Peyer's patch (tissue), 4 donors: ENCODE results near the gene CACNA1B. TPM values are rescaled to one million over a fixed set of nuclear protein-coding genes. Genes with fewer than 3 reads are reported as not detected.

ENCODE experiments used
- DNase-seq, 3 donors: peaks; one replicate each; pipeline ENCODE4 v3.0.0-alpha.2; 2017 to 2019
- H3K27ac ChIP-seq, 4 donors: fragments of 200-600 bp; sonication (generic); one replicate each; pipeline ENCODE4 v1.5.1; 2016 to 2019
- H3K27me3 ChIP-seq, 2 donors: fragments of 200-600 bp; sonication (generic); one replicate each; pipeline ENCODE4 v1.5.1; 2019
- H3K36me3 ChIP-seq, 3 donors: fragments of 200-600 bp; sonication (generic); one replicate each; pipeline ENCODE4 v1.5.1; 2016 to 2019
- H3K4me1 ChIP-seq, 4 donors: fragments of 200-600 bp; sonication (generic); one replicate each; pipeline ENCODE4 v1.5.1; 2016 to 2019
- H3K4me3 ChIP-seq, 4 donors: fragments of 200-600 bp; sonication (generic); 1 replicate in 3 of 4; 2 replicates in 1 of 4; pipeline ENCODE4 v1.5.1; 2016 to 2019; ENCODE audit warnings: mild to moderate bottlenecking in 1 of 4
- H3K9me3 ChIP-seq, 4 donors: fragments of 200-600 bp; sonication (generic); one replicate each; pipeline ENCODE4 v1.5.1; 2016 to 2019; ENCODE audit warnings: mild to moderate bottlenecking in 1 of 4
- POLR2A ChIP-seq, 2 donors: fragments of 450-650 bp; IDR thresholded peaks; one replicate each; pipeline ENCODE4 v1.5.1; 2017; ENCODE audit warnings: antibody characterized with exemption in 2 of 2, mild to moderate bottlenecking in 2 of 2, moderate library complexity in 2 of 2
- total RNA-seq, 4 donors: library from RNA; depleted of rRNA; stranded (reverse); fragments of >200 nt; gene quantifications; one replicate each; pipeline ENCODE4 v1.1.0, GENCODE V29; 2016
- TF ChIP-seq, protein P1 (sequence below), 6 experiments: fragments of 450-650 bp in 4 of 6; fragments of 200-600 bp in 2 of 6; sonication (generic) in 1 of 6; IDR thresholded peaks; one replicate each; pipeline ENCODE4 v1.5.1; 2017 to 2019; ENCODE audit warnings: antibody characterized with exemption in 6 of 6, mild to moderate bottlenecking in 3 of 6, moderate library complexity in 1 of 6

The CACNA1B gene
- total RNA-seq, 4 donors from 2014 or later = 0.13 to 0.83 (median 0.38) TPM; not detected in 1

DNA sequence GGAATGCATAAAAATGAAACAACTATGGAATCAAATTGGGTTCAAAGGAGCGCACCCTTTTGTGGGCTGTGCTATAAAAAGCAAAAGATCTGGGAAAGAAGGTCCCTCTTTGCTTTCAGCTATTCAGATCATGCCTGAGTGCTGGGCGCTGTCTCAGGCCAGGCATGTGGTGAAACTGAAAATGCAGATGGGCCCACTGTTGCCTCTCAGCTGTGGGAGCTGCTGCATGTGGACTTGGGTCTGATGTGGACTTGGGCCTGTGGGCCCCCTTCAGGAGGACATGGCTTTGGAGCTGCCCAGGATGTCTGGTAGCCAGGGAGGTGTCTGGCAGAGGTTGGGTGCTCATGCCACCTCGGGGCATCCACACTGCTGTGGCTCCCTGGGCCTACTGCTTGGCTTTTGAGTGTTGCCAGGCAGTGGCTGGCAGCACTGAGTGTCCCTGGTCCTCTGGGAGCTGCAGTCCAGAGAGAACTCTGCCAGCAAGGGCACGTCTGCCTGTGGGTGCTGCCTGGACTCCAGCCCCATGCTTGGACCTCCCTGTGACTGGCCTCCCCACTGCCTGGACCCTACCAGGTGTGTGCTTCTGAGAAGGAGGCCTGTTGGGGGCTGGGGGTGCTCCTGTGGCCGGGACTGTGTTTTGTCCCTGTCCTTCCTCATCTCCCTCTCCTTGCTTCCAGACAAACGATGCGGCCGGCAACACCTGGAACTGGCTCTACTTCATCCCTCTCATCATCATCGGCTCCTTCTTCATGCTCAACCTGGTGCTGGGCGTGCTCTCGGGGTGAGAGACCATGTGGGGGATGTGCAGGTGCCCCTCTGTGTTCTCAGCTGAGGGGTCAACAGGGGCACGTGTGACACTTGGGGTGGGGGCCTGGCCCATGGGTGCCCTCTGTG, 74.3 kb downstream of the CACNA1B start:
- Histone ChIP-seq H3K4me3 (no peak overlapping the region), H3K36me3 (no peaks in the 10 kb centered on the region), H3K9me3 (no peaks in the 10 kb centered on the region), H3K27ac (no peak overlapping the region), H3K4me1 (no peaks in the 10 kb centered on the region), H3K27me3 (no peaks in the 10 kb centered on the region)
- DNase-seq = no peak
- TF ChIP-seq POLR2A (IDR thresholded peaks at IDR 0.05) = no peak
- TF ChIP-seq, protein P1, sequence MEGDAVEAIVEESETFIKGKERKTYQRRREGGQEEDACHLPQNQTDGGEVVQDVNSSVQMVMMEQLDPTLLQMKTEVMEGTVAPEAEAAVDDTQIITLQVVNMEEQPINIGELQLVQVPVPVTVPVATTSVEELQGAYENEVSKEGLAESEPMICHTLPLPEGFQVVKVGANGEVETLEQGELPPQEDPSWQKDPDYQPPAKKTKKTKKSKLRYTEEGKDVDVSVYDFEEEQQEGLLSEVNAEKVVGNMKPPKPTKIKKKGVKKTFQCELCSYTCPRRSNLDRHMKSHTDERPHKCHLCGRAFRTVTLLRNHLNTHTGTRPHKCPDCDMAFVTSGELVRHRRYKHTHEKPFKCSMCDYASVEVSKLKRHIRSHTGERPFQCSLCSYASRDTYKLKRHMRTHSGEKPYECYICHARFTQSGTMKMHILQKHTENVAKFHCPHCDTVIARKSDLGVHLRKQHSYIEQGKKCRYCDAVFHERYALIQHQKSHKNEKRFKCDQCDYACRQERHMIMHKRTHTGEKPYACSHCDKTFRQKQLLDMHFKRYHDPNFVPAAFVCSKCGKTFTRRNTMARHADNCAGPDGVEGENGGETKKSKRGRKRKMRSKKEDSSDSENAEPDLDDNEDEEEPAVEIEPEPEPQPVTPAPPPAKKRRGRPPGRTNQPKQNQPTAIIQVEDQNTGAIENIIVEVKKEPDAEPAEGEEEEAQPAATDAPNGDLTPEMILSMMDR (IDR thresholded peaks at IDR 0.05) = no peak

GRCh38 chr9:137952976-137953666, 75.5 kb downstream of the CACNA1B start:
- Histone ChIP-seq H3K4me1 (no peaks in the 10 kb centered on the region), H3K9me3 (no peaks in the 10 kb centered on the region), H3K27me3 (no peaks in the 10 kb centered on the region), H3K4me3 (no peak overlapping the region), H3K36me3 (no peaks in the 10 kb centered on the region), H3K27ac (no peak overlapping the region)
- no peak for TF ChIP-seq POLR2A (IDR thresholded peaks at IDR 0.05)
- TF ChIP-seq, protein P1 (IDR thresholded peaks at IDR 0.05) = no peak
- no peak for DNase-seq

- no peaks in the 10 kb centered on the region for H3K9me3 ChIP-seq
- H3K36me3 ChIP-seq = no peaks in the 10 kb centered on the region
- TF ChIP-seq, protein P1 (IDR thresholded peaks at IDR 0.05) = no peak
- no peak for TF ChIP-seq POLR2A (IDR thresholded peaks at IDR 0.05)
- no peak overlapping the region for H3K4me3 ChIP-seq
- peak in 1 of 3 donors; percentile 34 for DNase-seq
- no peak overlapping the region for H3K27ac ChIP-seq
- H3K27me3 ChIP-seq = no peaks in the 10 kb centered on the region
- no peaks in the 10 kb centered on the region for H3K4me1 ChIP-seq
Measured at GRCh38 chr9:137953683-137954438, 76.3 kb downstream of the CACNA1B start.

GRCh38 chr9:137955224-137955570, 77.6 kb downstream of the CACNA1B start:
- no peaks in the 10 kb centered on the region for H3K27me3 ChIP-seq
- no peaks in the 10 kb centered on the region for H3K4me1 ChIP-seq
- TF ChIP-seq, protein P1 (IDR thresholded peaks at IDR 0.05) = no peak
- TF ChIP-seq POLR2A (IDR thresholded peaks at IDR 0.05) = no peak
- no peak overlapping the region for H3K4me3 ChIP-seq
- H3K27ac ChIP-seq = no peak overlapping the region
- no peak for DNase-seq
- no peaks in the 10 kb centered on the region for H3K9me3 ChIP-seq
- H3K36me3 ChIP-seq = no peaks in the 10 kb centered on the region

DNA sequence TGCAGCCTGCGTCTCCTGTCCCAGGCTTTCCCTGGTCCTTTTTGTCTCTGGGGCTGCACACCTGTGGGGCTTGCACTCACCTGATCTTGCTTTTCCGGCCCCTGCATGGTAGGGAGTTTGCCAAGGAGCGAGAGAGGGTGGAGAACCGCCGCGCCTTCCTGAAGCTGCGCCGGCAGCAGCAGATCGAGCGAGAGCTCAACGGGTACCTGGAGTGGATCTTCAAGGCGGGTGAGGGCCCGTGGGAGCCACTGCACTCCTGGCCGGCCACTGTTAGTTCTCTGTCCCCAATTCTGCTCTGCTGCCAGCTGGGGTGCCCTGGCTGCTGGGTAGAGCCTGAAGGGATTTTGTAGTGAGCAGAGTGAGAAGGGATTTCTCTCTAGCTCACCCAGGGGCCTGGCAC, 78.0 kb downstream of the CACNA1B start:
- no peaks in the 10 kb centered on the region for H3K36me3 ChIP-seq
- no peaks in the 10 kb centered on the region for H3K4me1 ChIP-seq
- no peak overlapping the region for H3K4me3 ChIP-seq
- no peaks in the 10 kb centered on the region for H3K27me3 ChIP-seq
- DNase-seq = peak in 1 of 3 donors; percentile 24
- H3K9me3 ChIP-seq = no peaks in the 10 kb centered on the region
- H3K27ac ChIP-seq = no peak overlapping the region
- no peak for TF ChIP-seq POLR2A (IDR thresholded peaks at IDR 0.05)
- TF ChIP-seq, protein P1 (IDR thresholded peaks at IDR 0.05) = no peak
